GM12892 (cell line): ENCODE results near the gene EFCAB14.

ENCODE experiments used
- POLR2A ChIP-seq: IDR thresholded peaks from 2 replicates; pipeline ENCODE4 v1.6.1; 2011; ENCODE audit warnings: low read depth, low read length, control low read depth
- POLR2AphosphoS5 ChIP-seq: IDR thresholded peaks from 2 replicates; pipeline ENCODE4 v1.6.1; 2011; ENCODE audit warnings: low read depth, low read length, control low read depth

GRCh38 chr1:46747683-46748288 is 28.9 kb upstream of the EFCAB14 start:
- no peak for TF ChIP-seq POLR2A
- no peak for TF ChIP-seq POLR2AphosphoS5
